ENCODE data around the gene ZNF236.

The ZNF236 gene

GRCh38 chr18:76874642-76875389 is 52.5 kb downstream of the ZNF236 start:
- Histone ChIP-seq H3K9me3 (ENCODE audit: control insufficient read depth, insufficient read depth, low read length) (no peaks in the 10 kb centered on the region), H3K4me3 (ENCODE audit: low read depth, low read length) (no peak overlapping the region), H3K9ac (ENCODE audit: low read depth, low read length) (no peak overlapping the region), H3K27me3 (ENCODE audit: control insufficient read depth, insufficient read depth, low read length) (no peaks in the 10 kb centered on the region), H3K36me3 (ENCODE audit: control insufficient read depth, insufficient read depth, low read length) (no peaks in the 10 kb centered on the region), H3K4me1 (ENCODE audit: control insufficient read depth, insufficient read depth, low read length) (peaks cover 2% of the 10 kb centered on the region)

GRCh38 chr18:76875390-76876325 is 53.3 kb downstream of the ZNF236 start:
- Histone ChIP-seq H3K27me3 (ENCODE audit: control insufficient read depth, insufficient read depth, low read length) (no peaks in the 10 kb centered on the region), H3K9me3 (ENCODE audit: control insufficient read depth, insufficient read depth, low read length) (no peaks in the 10 kb centered on the region), H3K9ac (ENCODE audit: low read depth, low read length) (no peak overlapping the region), H3K36me3 (ENCODE audit: control insufficient read depth, insufficient read depth, low read length) (peaks cover 4% of the 10 kb centered on the region), H3K4me3 (ENCODE audit: low read depth, low read length) (no peak overlapping the region), H3K4me1 (ENCODE audit: control insufficient read depth, insufficient read depth, low read length) (peaks cover 2% of the 10 kb centered on the region)

- H3K9ac ChIP-seq (ENCODE audit: low read depth, low read length), result no peak overlapping the region
- H3K36me3 ChIP-seq (ENCODE audit: control insufficient read depth, insufficient read depth, low read length), result peaks cover 8% of the 10 kb centered on the region
- H3K9me3 ChIP-seq (ENCODE audit: control insufficient read depth, insufficient read depth, low read length), result no peaks in the 10 kb centered on the region
- no peak overlapping the region for H3K4me3 ChIP-seq (ENCODE audit: low read depth, low read length)
- no peaks in the 10 kb centered on the region for H3K27me3 ChIP-seq (ENCODE audit: control insufficient read depth, insufficient read depth, low read length)
- H3K4me1 ChIP-seq (ENCODE audit: control insufficient read depth, insufficient read depth, low read length), result peaks cover 2% of the 10 kb centered on the region
These were observed 56.1 kb downstream of the ZNF236 start for GRCh38 chr18:76878426-76878825.

GRCh38 chr18:76880026-76880425 is 57.7 kb downstream of the ZNF236 start:
- H3K4me3 ChIP-seq (ENCODE audit: low read depth, low read length), result no peak overlapping the region
- H3K9me3 ChIP-seq (ENCODE audit: control insufficient read depth, insufficient read depth, low read length), result no peaks in the 10 kb centered on the region
- no peaks in the 10 kb centered on the region for H3K27me3 ChIP-seq (ENCODE audit: control insufficient read depth, insufficient read depth, low read length)
- no peak overlapping the region for H3K9ac ChIP-seq (ENCODE audit: low read depth, low read length)
- no peaks in the 10 kb centered on the region for H3K4me1 ChIP-seq (ENCODE audit: control insufficient read depth, insufficient read depth, low read length)
- peaks cover 8% of the 10 kb centered on the region for H3K36me3 ChIP-seq (ENCODE audit: control insufficient read depth, insufficient read depth, low read length)

- Histone ChIP-seq H3K9ac (ENCODE audit: low read depth, low read length) (no peak overlapping the region), H3K4me1 (ENCODE audit: control insufficient read depth, insufficient read depth, low read length) (no peaks in the 10 kb centered on the region), H3K27me3 (ENCODE audit: control insufficient read depth, insufficient read depth, low read length) (no peaks in the 10 kb centered on the region), H3K36me3 (ENCODE audit: control insufficient read depth, insufficient read depth, low read length) (peaks cover 10% of the 10 kb centered on the region), H3K4me3 (ENCODE audit: low read depth, low read length) (no peak overlapping the region), H3K9me3 (ENCODE audit: control insufficient read depth, insufficient read depth, low read length) (no peaks in the 10 kb centered on the region)
These were observed 59.4 kb downstream of the ZNF236 start for GRCh38 chr18:76881744-76882143.

- no peaks in the 10 kb centered on the region for H3K27me3 ChIP-seq (ENCODE audit: control insufficient read depth, insufficient read depth, low read length)
- H3K9ac ChIP-seq (ENCODE audit: low read depth, low read length), result no peak overlapping the region
- H3K4me1 ChIP-seq (ENCODE audit: control insufficient read depth, insufficient read depth, low read length), result no peaks in the 10 kb centered on the region
- no peak overlapping the region for H3K4me3 ChIP-seq (ENCODE audit: low read depth, low read length)
- H3K36me3 ChIP-seq (ENCODE audit: control insufficient read depth, insufficient read depth, low read length), result peaks cover 10% of the 10 kb centered on the region
- no peaks in the 10 kb centered on the region for H3K9me3 ChIP-seq (ENCODE audit: control insufficient read depth, insufficient read depth, low read length)
These were observed 59.8 kb downstream of the ZNF236 start for GRCh38 chr18:76882146-76882545.

- no peaks in the 10 kb centered on the region for H3K27me3 ChIP-seq (ENCODE audit: control insufficient read depth, insufficient read depth, low read length)
- no peaks in the 10 kb centered on the region for H3K9me3 ChIP-seq (ENCODE audit: control insufficient read depth, insufficient read depth, low read length)
- H3K9ac ChIP-seq (ENCODE audit: low read depth, low read length), result no peak overlapping the region
- H3K4me3 ChIP-seq (ENCODE audit: low read depth, low read length), result no peak overlapping the region
- H3K4me1 ChIP-seq (ENCODE audit: control insufficient read depth, insufficient read depth, low read length), result no peaks in the 10 kb centered on the region
- H3K36me3 ChIP-seq (ENCODE audit: control insufficient read depth, insufficient read depth, low read length), result peaks cover 9% of the 10 kb centered on the region
These were observed 62.6 kb downstream of the ZNF236 start for GRCh38 chr18:76885001-76885400.

GRCh38 chr18:76886112-76886511 is 63.8 kb downstream of the ZNF236 start:
- Histone ChIP-seq H3K27me3 (ENCODE audit: control insufficient read depth, insufficient read depth, low read length) (no peaks in the 10 kb centered on the region), H3K9ac (ENCODE audit: low read depth, low read length) (no peak overlapping the region), H3K36me3 (ENCODE audit: control insufficient read depth, insufficient read depth, low read length) (peaks cover 6% of the 10 kb centered on the region), H3K4me3 (ENCODE audit: low read depth, low read length) (no peak overlapping the region), H3K4me1 (ENCODE audit: control insufficient read depth, insufficient read depth, low read length) (no peaks in the 10 kb centered on the region), H3K9me3 (ENCODE audit: control insufficient read depth, insufficient read depth, low read length) (no peaks in the 10 kb centered on the region)

GRCh38 chr18:76889091-76889699 is 66.8 kb downstream of the ZNF236 start:
- no peak overlapping the region for H3K9ac ChIP-seq (ENCODE audit: low read depth, low read length)
- no peak overlapping the region for H3K4me3 ChIP-seq (ENCODE audit: low read depth, low read length)
- no peaks in the 10 kb centered on the region for H3K27me3 ChIP-seq (ENCODE audit: control insufficient read depth, insufficient read depth, low read length)
- no peaks in the 10 kb centered on the region for H3K9me3 ChIP-seq (ENCODE audit: control insufficient read depth, insufficient read depth, low read length)
- H3K36me3 ChIP-seq (ENCODE audit: control insufficient read depth, insufficient read depth, low read length), result peaks cover 2% of the 10 kb centered on the region
- H3K4me1 ChIP-seq (ENCODE audit: control insufficient read depth, insufficient read depth, low read length), result no peaks in the 10 kb centered on the region

- no peaks in the 10 kb centered on the region for H3K9me3 ChIP-seq (ENCODE audit: control insufficient read depth, insufficient read depth, low read length)
- no peaks in the 10 kb centered on the region for H3K4me1 ChIP-seq (ENCODE audit: control insufficient read depth, insufficient read depth, low read length)
- no peak overlapping the region for H3K4me3 ChIP-seq (ENCODE audit: low read depth, low read length)
- peaks cover 28% of the 10 kb centered on the region for H3K36me3 ChIP-seq (ENCODE audit: control insufficient read depth, insufficient read depth, low read length)
- no peaks in the 10 kb centered on the region for H3K27me3 ChIP-seq (ENCODE audit: control insufficient read depth, insufficient read depth, low read length)
- H3K9ac ChIP-seq (ENCODE audit: low read depth, low read length), result no peak overlapping the region
These were observed 70.5 kb downstream of the ZNF236 start for GRCh38 chr18:76892832-76893231.

GRCh38 chr18:76894566-76895346 is 72.4 kb downstream of the ZNF236 start:
- no peak overlapping the region for H3K9ac ChIP-seq (ENCODE audit: low read depth, low read length)
- peaks cover 28% of the 10 kb centered on the region for H3K36me3 ChIP-seq (ENCODE audit: control insufficient read depth, insufficient read depth, low read length)

More at GRCh38 chr18:76894566-76895346, 72.4 kb downstream of the ZNF236 start:
- Histone ChIP-seq H3K27me3 (ENCODE audit: control insufficient read depth, insufficient read depth, low read length) (no peaks in the 10 kb centered on the region), H3K4me1 (ENCODE audit: control insufficient read depth, insufficient read depth, low read length) (no peaks in the 10 kb centered on the region), H3K9me3 (ENCODE audit: control insufficient read depth, insufficient read depth, low read length) (no peaks in the 10 kb centered on the region), H3K4me3 (ENCODE audit: low read depth, low read length) (no peak overlapping the region)
